ENCODE results near the gene SDK1.

Gene SDK1

GRCh38 chr7:3310884-3311283 lies 9.8 kb downstream of the SDK1 start:
- Histone ChIP-seq H3K27ac (replicated peaks; ENCODE audit: low read length) (no peak overlapping the region), H2BK15ac (ENCODE audit: low read length) (no peak overlapping the region), H4K91ac (ENCODE audit: low read depth, low read length, poor library complexity) (no peak overlapping the region), H3K18ac (ENCODE audit: low read length) (no peak overlapping the region), H3K14ac (ENCODE audit: low read length) (no peak overlapping the region), H2BK120ac (ENCODE audit: low read depth, low read length) (no peak overlapping the region), H2BK12ac (ENCODE audit: low read length) (no peak overlapping the region), H4K8ac (ENCODE audit: low read depth, low read length) (no peak overlapping the region), H3K4me2 (ENCODE audit: insufficient read depth, low read length, poor library complexity, severe bottlenecking) (no peak overlapping the region), H2AFZ (ENCODE audit: low read length) (no peak overlapping the region), H3K27me3 (ENCODE audit: control insufficient read depth in 3 of 3, insufficient read depth in 3 of 3, low read depth in 1 of 3, low read length in 3 of 3) (no peaks in the 10 kb centered on the region), H3K4ac (ENCODE audit: low read length) (no peak overlapping the region), H2AK5ac (ENCODE audit: low read depth, low read length) (no peak overlapping the region), H3K23ac (ENCODE audit: low read depth, low read length, poor library complexity) (no peak overlapping the region), H3K9ac (ENCODE audit: low read depth, low read length, poor library complexity) (no peak overlapping the region), H3K4me1 (ENCODE audit: control insufficient read depth in 2 of 2, insufficient read depth in 1 of 2, low read depth in 1 of 2, low read length in 2 of 2) (no peaks in the 10 kb centered on the region), H3K36me3 (replicated peaks in 1 of 2; ENCODE audit: control insufficient read depth in 2 of 2, insufficient read depth in 2 of 2, low read length in 2 of 2) (no peaks in the 10 kb centered on the region), H3K79me1 (ENCODE audit: low read depth, low read length) (no peaks in the 10 kb centered on the region), H3K4me3 (ENCODE audit: low read length in 2 of 2) (no peak overlapping the region), H3K9me3 (replicated peaks in 1 of 2; ENCODE audit: control insufficient read depth in 2 of 2, insufficient read depth in 1 of 2, low read depth in 1 of 2, low read length in 2 of 2) (no peaks in the 10 kb centered on the region), H2BK5ac (ENCODE audit: low read length) (no peak overlapping the region)
- no peak for DNase-seq (ENCODE audit: low spot score)
- no CpG with 5 or more reads among the region's 3 CpGs for WGBS, 2 donors (ENCODE audit: extremely low coverage in 2 of 2, insufficient read length in 2 of 2, insufficient replicate concordance in 1 of 2)

GRCh38 chr7:3312583-3312982 lies 11.5 kb downstream of the SDK1 start:
- 100% methylated on average over 1 of the region's 2 CpGs; no CpG with 5 or more reads in 1 of the 2 donors for WGBS, 2 donors (ENCODE audit: extremely low coverage in 2 of 2, insufficient read length in 2 of 2, insufficient replicate concordance in 1 of 2)
- no peaks in the 10 kb centered on the region for H3K79me1 ChIP-seq (ENCODE audit: low read depth, low read length)
- H3K9me3 ChIP-seq (replicated peaks in 1 of 2; ENCODE audit: control insufficient read depth in 2 of 2, insufficient read depth in 1 of 2, low read depth in 1 of 2, low read length in 2 of 2), result no peaks in the 10 kb centered on the region
- H3K18ac ChIP-seq (ENCODE audit: low read length), result no peak overlapping the region
- H2BK12ac ChIP-seq (ENCODE audit: low read length), result no peak overlapping the region
- no peak overlapping the region for H3K27ac ChIP-seq (replicated peaks; ENCODE audit: low read length)
- H4K91ac ChIP-seq (ENCODE audit: low read depth, low read length, poor library complexity), result no peak overlapping the region
- no peak overlapping the region for H3K4ac ChIP-seq (ENCODE audit: low read length)
- no peak overlapping the region for H2BK5ac ChIP-seq (ENCODE audit: low read length)
- no peak for DNase-seq (ENCODE audit: low spot score)
- H3K9ac ChIP-seq (ENCODE audit: low read depth, low read length, poor library complexity), result no peak overlapping the region
- H4K8ac ChIP-seq (ENCODE audit: low read depth, low read length), result no peak overlapping the region
- no peak overlapping the region for H2BK15ac ChIP-seq (ENCODE audit: low read length)
- H2AK5ac ChIP-seq (ENCODE audit: low read depth, low read length), result no peak overlapping the region
- no peak overlapping the region for H3K4me3 ChIP-seq (ENCODE audit: low read length in 2 of 2)
- no peaks in the 10 kb centered on the region for H3K4me1 ChIP-seq (ENCODE audit: control insufficient read depth in 2 of 2, insufficient read depth in 1 of 2, low read depth in 1 of 2, low read length in 2 of 2)
- H3K23ac ChIP-seq (ENCODE audit: low read depth, low read length, poor library complexity), result no peak overlapping the region
- H3K14ac ChIP-seq (ENCODE audit: low read length), result no peak overlapping the region
- H2AFZ ChIP-seq (ENCODE audit: low read length), result no peak overlapping the region
- H3K4me2 ChIP-seq (ENCODE audit: insufficient read depth, low read length, poor library complexity, severe bottlenecking), result no peak overlapping the region
- no peaks in the 10 kb centered on the region for H3K36me3 ChIP-seq (replicated peaks in 1 of 2; ENCODE audit: control insufficient read depth in 2 of 2, insufficient read depth in 2 of 2, low read length in 2 of 2)
- no peaks in the 10 kb centered on the region for H3K27me3 ChIP-seq (ENCODE audit: control insufficient read depth in 3 of 3, insufficient read depth in 3 of 3, low read depth in 1 of 3, low read length in 3 of 3)
- H2BK120ac ChIP-seq (ENCODE audit: low read depth, low read length), result no peak overlapping the region

- H3K27me3 ChIP-seq (ENCODE audit: control insufficient read depth in 3 of 3, insufficient read depth in 3 of 3, low read depth in 1 of 3, low read length in 3 of 3), result no peaks in the 10 kb centered on the region
- no CpG with 5 or more reads among the region's 4 CpGs for WGBS, 2 donors (ENCODE audit: extremely low coverage in 2 of 2, insufficient read length in 2 of 2, insufficient replicate concordance in 1 of 2)
- H3K9ac ChIP-seq (ENCODE audit: low read depth, low read length, poor library complexity), result no peak overlapping the region
- H4K8ac ChIP-seq (ENCODE audit: low read depth, low read length), result no peak overlapping the region
- H2AFZ ChIP-seq (ENCODE audit: low read length), result no peak overlapping the region
- peaks cover 2 to 7% of the 10 kb centered on the region in 2 donors for H3K9me3 ChIP-seq (replicated peaks in 1 of 2; ENCODE audit: control insufficient read depth in 2 of 2, insufficient read depth in 1 of 2, low read depth in 1 of 2, low read length in 2 of 2)
- no peaks in the 10 kb centered on the region for H3K4me1 ChIP-seq (ENCODE audit: control insufficient read depth in 2 of 2, insufficient read depth in 1 of 2, low read depth in 1 of 2, low read length in 2 of 2)
- H2BK12ac ChIP-seq (ENCODE audit: low read length), result no peak overlapping the region
- H3K27ac ChIP-seq (replicated peaks; ENCODE audit: low read length), result no peak overlapping the region
- no peak overlapping the region for H3K14ac ChIP-seq (ENCODE audit: low read length)
- H3K79me1 ChIP-seq (ENCODE audit: low read depth, low read length), result no peaks in the 10 kb centered on the region
- no peak overlapping the region for H3K23ac ChIP-seq (ENCODE audit: low read depth, low read length, poor library complexity)
- no peak overlapping the region for H3K4me3 ChIP-seq (ENCODE audit: low read length in 2 of 2)
- H3K36me3 ChIP-seq (replicated peaks in 1 of 2; ENCODE audit: control insufficient read depth in 2 of 2, insufficient read depth in 2 of 2, low read length in 2 of 2), result no peaks in the 10 kb centered on the region
- no peak overlapping the region for H3K18ac ChIP-seq (ENCODE audit: low read length)
- no peak overlapping the region for H3K4me2 ChIP-seq (ENCODE audit: insufficient read depth, low read length, poor library complexity, severe bottlenecking)
- no peak for DNase-seq (ENCODE audit: low spot score)
- H2BK120ac ChIP-seq (ENCODE audit: low read depth, low read length), result no peak overlapping the region
- H2AK5ac ChIP-seq (ENCODE audit: low read depth, low read length), result no peak overlapping the region
- no peak overlapping the region for H4K91ac ChIP-seq (ENCODE audit: low read depth, low read length, poor library complexity)
- H2BK5ac ChIP-seq (ENCODE audit: low read length), result no peak overlapping the region
- H3K4ac ChIP-seq (ENCODE audit: low read length), result no peak overlapping the region
- H2BK15ac ChIP-seq (ENCODE audit: low read length), result no peak overlapping the region
Observed at GRCh38 chr7:3318874-3319273, 17.8 kb downstream of the SDK1 start.

- no peak overlapping the region for H3K4me2 ChIP-seq (ENCODE audit: insufficient read depth, low read length, poor library complexity, severe bottlenecking)
- H3K18ac ChIP-seq (ENCODE audit: low read length), result no peak overlapping the region
- no peak overlapping the region for H3K4me3 ChIP-seq (ENCODE audit: low read length in 2 of 2)
- H3K79me1 ChIP-seq (ENCODE audit: low read depth, low read length), result no peaks in the 10 kb centered on the region
- H3K27ac ChIP-seq (replicated peaks; ENCODE audit: low read length), result no peak overlapping the region
- no peak overlapping the region for H3K23ac ChIP-seq (ENCODE audit: low read depth, low read length, poor library complexity)
- no CpG with 5 or more reads among the region's 4 CpGs for WGBS, 2 donors (ENCODE audit: extremely low coverage in 2 of 2, insufficient read length in 2 of 2, insufficient replicate concordance in 1 of 2)
- no peak overlapping the region for H3K14ac ChIP-seq (ENCODE audit: low read length)
- H2AK5ac ChIP-seq (ENCODE audit: low read depth, low read length), result no peak overlapping the region
- H3K36me3 ChIP-seq (replicated peaks in 1 of 2; ENCODE audit: control insufficient read depth in 2 of 2, insufficient read depth in 2 of 2, low read length in 2 of 2), result no peaks in the 10 kb centered on the region
- H3K27me3 ChIP-seq (ENCODE audit: control insufficient read depth in 3 of 3, insufficient read depth in 3 of 3, low read depth in 1 of 3, low read length in 3 of 3), result no peaks in the 10 kb centered on the region
- H4K8ac ChIP-seq (ENCODE audit: low read depth, low read length), result no peak overlapping the region
- H4K91ac ChIP-seq (ENCODE audit: low read depth, low read length, poor library complexity), result no peak overlapping the region
- DNase-seq (ENCODE audit: low spot score), result no peak
- no peaks in the 10 kb centered on the region for H3K4me1 ChIP-seq (ENCODE audit: control insufficient read depth in 2 of 2, insufficient read depth in 1 of 2, low read depth in 1 of 2, low read length in 2 of 2)
- no peak overlapping the region for H3K9ac ChIP-seq (ENCODE audit: low read depth, low read length, poor library complexity)
- no peak overlapping the region for H2BK12ac ChIP-seq (ENCODE audit: low read length)
- H2BK15ac ChIP-seq (ENCODE audit: low read length), result no peak overlapping the region
- no peak overlapping the region for H2BK5ac ChIP-seq (ENCODE audit: low read length)
- no peak overlapping the region for H2BK120ac ChIP-seq (ENCODE audit: low read depth, low read length)
- H3K9me3 ChIP-seq (replicated peaks in 1 of 2; ENCODE audit: control insufficient read depth in 2 of 2, insufficient read depth in 1 of 2, low read depth in 1 of 2, low read length in 2 of 2), result peaks cover 2 to 7% of the 10 kb centered on the region in 2 donors
- H2AFZ ChIP-seq (ENCODE audit: low read length), result no peak overlapping the region
- no peak overlapping the region for H3K4ac ChIP-seq (ENCODE audit: low read length)
Observed at GRCh38 chr7:3321206-3321605, 20.2 kb downstream of the SDK1 start.
